ENCODE results near the gene CDH12. TPM values are rescaled to one million over a fixed set of nuclear protein-coding genes. Genes with fewer than 3 reads are reported as not detected.

Gene CDH12
- total and polyA plus RNA-seq, 5 experiments from 2014 or later: not detected

DNA sequence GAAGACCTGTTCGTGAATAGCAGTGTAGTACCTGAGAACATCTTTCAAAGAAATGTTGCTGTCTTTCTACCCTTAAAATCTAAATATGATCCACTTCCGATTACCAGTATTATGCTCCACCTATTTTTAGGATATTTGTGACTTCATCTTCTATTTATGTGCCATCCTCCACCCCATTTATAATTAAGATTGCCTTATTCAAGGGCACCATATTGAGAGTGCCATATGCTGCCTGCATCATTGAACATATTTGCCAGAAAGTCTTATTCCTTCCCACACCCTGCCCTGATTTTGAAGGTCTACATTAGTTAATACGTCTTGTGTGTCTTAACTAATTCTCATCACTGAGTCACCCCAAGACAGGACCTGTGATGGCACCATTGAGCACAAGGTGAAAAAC, 1076.7 kb downstream of the CDH12 start:
- Mint-ChIP-seq H3K36me3 (no peaks in the 10 kb centered on the region), H3K4me1 (no peaks in the 10 kb centered on the region), H3K9me3 (peaks cover 6 to 23% (median 7%) of the 10 kb centered on the region in 9 donors), H3K4me3 (no peak overlapping the region), H3K27me3 (no peaks in the 10 kb centered on the region), H3K27ac (no peak overlapping the region)
- POLR2A ChIA-PET: no interaction called here
- ATAC-seq (no peak), DNase-seq (no peak)

DNA sequence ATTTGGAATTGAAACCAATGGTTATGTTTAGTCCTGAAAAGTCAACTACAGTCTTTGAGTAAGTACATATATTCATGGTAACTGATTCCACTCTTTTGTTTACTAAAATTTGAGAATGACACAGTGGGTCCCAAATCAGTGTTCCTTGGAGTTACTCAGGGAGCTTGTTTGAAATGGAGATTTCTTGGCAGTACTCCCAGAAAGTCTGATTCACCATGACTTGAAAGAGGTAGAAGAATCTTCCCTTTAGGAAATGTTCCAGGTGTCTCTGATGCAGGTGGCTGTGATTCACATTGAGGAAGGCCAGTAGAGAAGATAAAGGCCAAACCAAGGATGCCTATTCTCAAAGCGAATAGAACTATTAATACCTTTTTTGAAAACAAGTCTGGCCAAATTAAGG, 1078.3 kb downstream of the CDH12 start:
- Mint-ChIP-seq H3K4me1 (no peaks in the 10 kb centered on the region), H3K4me3 (no peak overlapping the region), H3K27ac (no peak overlapping the region), H3K27me3 (no peaks in the 10 kb centered on the region), H3K36me3 (no peaks in the 10 kb centered on the region), H3K9me3 (peaks cover 4 to 23% (median 8%) of the 10 kb centered on the region in 9 donors)
- POLR2A ChIA-PET: no interaction called here
- DNase-seq (no peak), ATAC-seq (no peak)

DNA sequence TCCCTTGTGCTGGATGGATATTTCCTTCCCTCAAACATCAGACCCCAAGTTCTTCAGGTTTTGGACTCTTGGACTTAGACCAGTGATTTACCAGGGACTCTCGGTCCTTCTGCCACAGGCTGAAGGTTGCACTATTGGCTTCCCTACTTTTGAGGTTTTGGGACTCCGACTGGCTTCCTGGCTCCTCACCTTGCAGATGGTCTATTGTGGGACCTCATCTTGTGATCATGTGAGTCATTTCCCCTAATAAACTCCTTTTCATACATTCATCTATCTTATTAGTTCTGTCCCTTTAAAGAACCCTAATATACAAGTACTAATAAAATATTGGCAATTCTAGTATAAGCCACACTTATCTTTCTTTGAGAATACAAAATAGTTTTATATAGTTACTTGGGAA, 1078.9 kb downstream of the CDH12 start:
- Mint-ChIP-seq H3K9me3 (peaks cover 4 to 23% (median 9%) of the 10 kb centered on the region in 9 donors), H3K36me3 (no peaks in the 10 kb centered on the region), H3K27ac (no peak overlapping the region), H3K4me3 (no peak overlapping the region), H3K4me1 (no peaks in the 10 kb centered on the region), H3K27me3 (no peaks in the 10 kb centered on the region)
- no peak for DNase-seq
- POLR2A ChIA-PET: no interaction called here
- ATAC-seq: no peak

DNA sequence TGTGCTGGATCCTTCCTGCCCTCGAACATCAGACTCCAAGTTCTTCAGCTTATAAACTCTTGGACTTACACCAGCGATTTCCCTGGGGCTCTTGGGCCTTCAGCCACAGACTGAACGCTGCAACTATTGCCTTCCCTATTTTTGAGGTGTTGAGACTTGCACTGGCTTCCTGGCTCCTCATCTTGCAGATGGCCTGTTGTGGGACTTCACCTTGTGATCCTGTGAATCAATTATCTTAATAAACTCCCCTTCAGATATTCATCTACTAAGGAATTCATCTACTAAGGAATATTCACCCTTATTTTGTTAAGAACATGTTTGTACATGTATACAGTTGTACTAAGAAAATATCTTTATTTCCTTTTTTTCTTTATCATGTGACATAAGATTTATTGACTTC, 1079.7 kb downstream of the CDH12 start:
- ATAC-seq (no peak), DNase-seq (no peak)
- Mint-ChIP-seq H3K27ac (no peak overlapping the region), H3K9me3 (peaks cover 4 to 23% (median 9%) of the 10 kb centered on the region in 9 donors), H3K4me3 (no peak overlapping the region), H3K27me3 (no peaks in the 10 kb centered on the region), H3K4me1 (no peaks in the 10 kb centered on the region), H3K36me3 (no peaks in the 10 kb centered on the region)
- POLR2A ChIA-PET: no interaction called here

DNA sequence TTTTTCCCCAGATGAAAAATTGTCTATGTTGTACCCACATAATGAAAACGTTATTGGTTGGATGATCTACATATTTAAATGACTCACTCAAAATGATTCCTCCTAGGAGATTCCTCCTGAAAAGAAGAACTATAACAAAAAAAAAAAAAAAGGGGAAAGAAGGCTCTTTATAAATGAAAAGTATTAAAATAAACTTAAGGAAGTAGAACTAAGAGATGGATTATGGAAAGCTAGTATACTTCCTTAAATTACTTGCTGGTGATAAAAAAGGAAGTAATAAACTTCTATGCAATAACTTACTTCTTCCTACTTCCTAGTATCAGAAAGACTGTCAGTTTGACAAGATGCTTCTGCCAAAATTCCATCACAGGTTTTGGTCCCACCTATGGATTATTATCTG, 1087.7 kb downstream of the CDH12 start:
- H3K27ac Mint-ChIP-seq: no peak overlapping the region
- ATAC-seq (no peak), DNase-seq (no peak)
- POLR2A ChIA-PET: no interaction called here
- H3K4me1 Mint-ChIP-seq: no peaks in the 10 kb centered on the region
- no peaks in the 10 kb centered on the region for H3K27me3 Mint-ChIP-seq
- H3K9me3 Mint-ChIP-seq: peaks cover 0 to 10% (median 4%) of the 10 kb centered on the region in 9 donors
- H3K4me3 Mint-ChIP-seq: no peak overlapping the region
- no peaks in the 10 kb centered on the region for H3K36me3 Mint-ChIP-seq

DNA sequence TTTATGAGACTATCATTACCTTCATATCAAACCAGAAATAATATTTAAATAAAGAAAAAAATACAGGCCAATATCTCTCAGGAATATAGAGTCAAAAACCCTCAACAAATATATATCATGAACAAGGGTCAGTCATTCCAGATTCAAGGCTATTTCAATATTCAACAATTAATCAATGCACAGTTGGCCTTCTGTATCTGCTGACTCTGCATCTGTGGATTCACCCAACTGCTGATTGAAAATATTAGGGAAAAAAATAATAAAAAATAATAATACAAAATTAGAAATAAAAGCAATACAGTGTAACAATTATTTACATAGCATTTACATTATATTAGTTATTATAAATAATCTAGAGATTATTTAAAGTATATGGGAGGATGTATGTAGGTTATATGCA, 1114.0 kb downstream of the CDH12 start:
- no peak overlapping the region for H3K27ac Mint-ChIP-seq
- peaks cover 1 to 18% (median 5%) of the 10 kb centered on the region in 9 donors for H3K9me3 Mint-ChIP-seq
- ATAC-seq: no peak
- H3K4me1 Mint-ChIP-seq: no peaks in the 10 kb centered on the region
- no peak for DNase-seq
- H3K4me3 Mint-ChIP-seq: no peak overlapping the region
- no peaks in the 10 kb centered on the region for H3K27me3 Mint-ChIP-seq
- no peaks in the 10 kb centered on the region for H3K36me3 Mint-ChIP-seq
- POLR2A ChIA-PET: no interaction called here

DNA sequence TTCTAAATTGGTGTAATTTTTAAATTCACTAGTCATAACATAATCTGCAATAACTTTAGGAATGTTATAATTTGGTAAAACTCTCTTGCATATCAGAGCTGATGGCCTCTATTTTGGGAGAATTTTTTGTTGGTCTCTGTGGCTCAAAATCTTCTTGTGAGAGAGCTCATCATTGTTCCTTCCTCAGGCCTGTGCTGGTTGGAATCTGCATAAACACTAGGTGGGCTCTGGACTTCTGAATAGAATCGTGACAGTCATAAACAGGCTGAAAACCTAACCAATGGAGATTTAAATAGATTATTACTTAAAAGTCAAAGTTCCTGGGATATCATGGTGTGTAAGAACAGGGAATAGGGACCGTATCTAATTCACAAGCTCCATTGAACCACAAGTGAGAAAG, 1129.6 kb downstream of the CDH12 start:
- no peak overlapping the region for H3K27ac Mint-ChIP-seq
- H3K9me3 Mint-ChIP-seq: peaks cover 0 to 12% (median 6%) of the 10 kb centered on the region in 9 donors
- no peaks in the 10 kb centered on the region for H3K36me3 Mint-ChIP-seq
- POLR2A ChIA-PET: no interaction called here
- no peaks in the 10 kb centered on the region for H3K27me3 Mint-ChIP-seq
- no peak overlapping the region for H3K4me3 Mint-ChIP-seq
- DNase-seq (no peak), ATAC-seq (no peak)
- no peaks in the 10 kb centered on the region for H3K4me1 Mint-ChIP-seq

DNA sequence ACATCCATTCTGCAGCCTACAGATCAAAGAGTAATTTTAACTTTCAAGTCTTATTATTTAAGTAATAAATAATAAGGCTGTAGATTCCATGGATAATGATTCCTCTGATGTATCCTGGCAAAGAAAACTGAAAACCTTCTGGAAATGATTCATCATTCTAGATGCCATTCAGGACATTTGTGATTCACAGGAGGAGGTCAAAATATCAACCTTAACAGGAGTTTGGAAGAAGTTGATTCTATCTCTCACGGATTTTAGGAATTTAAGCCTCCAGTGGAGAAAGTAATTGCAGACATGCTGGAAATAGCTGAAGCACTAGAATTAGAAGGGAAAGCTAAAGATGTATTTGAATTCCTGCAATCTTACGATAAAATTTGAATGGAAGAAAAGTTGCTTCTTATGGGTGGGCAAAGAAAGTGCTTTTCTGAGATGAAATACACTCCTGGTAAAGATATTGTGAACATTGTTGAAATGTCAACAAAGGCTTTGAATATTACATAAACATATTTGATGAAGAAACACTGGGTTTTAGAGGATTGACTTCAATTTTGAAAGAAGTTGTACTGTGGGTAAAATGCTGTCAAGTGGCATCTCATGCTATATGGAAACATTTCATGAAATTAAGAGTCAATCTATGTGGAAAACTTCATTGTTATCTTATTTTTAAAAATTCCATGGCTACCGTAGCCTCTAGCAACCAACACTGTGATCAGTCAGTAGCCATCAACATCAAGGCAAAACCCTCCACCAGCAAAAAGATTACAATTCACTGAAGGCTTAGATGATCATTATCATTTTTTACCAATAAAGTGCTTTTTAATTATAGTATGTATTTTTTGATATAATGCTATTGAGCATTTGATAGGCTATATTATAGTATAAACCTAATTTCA, 1141.0 kb downstream of the CDH12 start:
- H3K9me3 Mint-ChIP-seq: peaks cover 0 to 13% (median 5%) of the 10 kb centered on the region in 9 donors
- POLR2A ChIA-PET: no interaction called here
- no peaks in the 10 kb centered on the region for H3K4me1 Mint-ChIP-seq
- H3K27ac Mint-ChIP-seq: no peak overlapping the region
- DNase-seq: peak in 2 of 10 donors; percentile 12 to 31
- H3K27me3 Mint-ChIP-seq: no peaks in the 10 kb centered on the region
- ATAC-seq: peak in 1 of 2 donors; percentile 45
- no peaks in the 10 kb centered on the region for H3K36me3 Mint-ChIP-seq
- H3K4me3 Mint-ChIP-seq: no peak overlapping the region

DNA sequence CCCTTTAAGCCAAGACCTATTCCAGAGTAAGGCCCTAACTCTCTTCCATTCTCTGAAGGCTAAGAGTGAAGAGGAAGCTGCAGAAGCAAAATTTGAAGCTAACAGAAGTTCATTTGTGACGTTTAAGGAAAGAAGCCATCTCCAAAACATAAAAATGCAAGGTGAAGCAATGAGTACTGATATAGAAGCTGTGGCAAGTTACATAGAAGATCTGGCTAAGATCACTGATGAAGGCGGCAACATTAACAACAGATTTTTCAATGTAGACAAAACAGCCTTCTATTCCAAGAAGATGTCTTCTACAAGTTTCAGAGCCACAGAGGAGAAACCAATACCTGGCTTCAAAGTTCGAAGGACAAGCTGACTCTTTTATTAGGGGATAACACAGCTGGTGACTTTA, 1143.4 kb downstream of the CDH12 start:
- Mint-ChIP-seq H3K4me3 (no peak overlapping the region), H3K27ac (no peak overlapping the region), H3K9me3 (peaks cover 0 to 4% (median 0%) of the 10 kb centered on the region in 9 donors), H3K27me3 (no peaks in the 10 kb centered on the region), H3K4me1 (no peaks in the 10 kb centered on the region), H3K36me3 (no peaks in the 10 kb centered on the region)
- DNase-seq (peak in 2 of 10 donors; percentile 1 to 19), ATAC-seq (no peak)
- POLR2A ChIA-PET: no interaction called here

DNA sequence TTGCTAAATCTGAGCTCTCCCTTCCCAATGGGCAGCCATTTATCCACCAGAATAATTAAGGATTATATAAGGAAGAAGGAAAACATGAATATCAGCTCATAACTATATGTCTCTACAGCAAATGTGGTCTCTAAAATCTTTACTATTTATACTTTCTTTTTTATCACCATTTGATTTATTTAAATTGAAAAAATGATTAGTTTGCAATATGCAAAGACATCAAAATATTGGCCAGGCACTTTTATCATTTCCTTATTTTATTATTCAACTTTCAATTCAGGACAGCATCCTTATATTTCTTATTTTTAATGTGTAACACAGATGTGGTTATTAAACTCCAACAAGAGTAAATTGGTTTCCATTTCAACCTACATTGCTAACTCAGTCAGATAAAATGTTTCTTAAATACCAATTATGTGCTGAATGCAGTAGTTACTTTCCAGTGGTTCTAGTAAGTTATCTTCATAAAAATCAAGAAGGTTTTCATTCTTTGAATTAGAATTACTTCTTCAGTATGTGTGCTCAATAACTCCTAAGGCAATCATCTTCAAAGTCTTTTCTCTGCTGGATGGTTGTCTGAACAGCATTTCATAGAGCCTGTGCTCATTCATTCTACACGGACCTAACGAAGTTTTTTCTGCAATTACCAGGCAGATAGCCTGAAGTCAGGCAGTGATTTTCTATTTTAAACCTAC, 1148.0 kb downstream of the CDH12 start:
- Mint-ChIP-seq H3K36me3 (no peaks in the 10 kb centered on the region), H3K27me3 (no peaks in the 10 kb centered on the region), H3K27ac (no peak overlapping the region), H3K4me1 (no peaks in the 10 kb centered on the region), H3K9me3 (peaks cover 0 to 10% (median 4%) of the 10 kb centered on the region in 9 donors), H3K4me3 (no peak overlapping the region)
- ATAC-seq (no peak), DNase-seq (no peak)
- POLR2A ChIA-PET: no interaction called here

DNA sequence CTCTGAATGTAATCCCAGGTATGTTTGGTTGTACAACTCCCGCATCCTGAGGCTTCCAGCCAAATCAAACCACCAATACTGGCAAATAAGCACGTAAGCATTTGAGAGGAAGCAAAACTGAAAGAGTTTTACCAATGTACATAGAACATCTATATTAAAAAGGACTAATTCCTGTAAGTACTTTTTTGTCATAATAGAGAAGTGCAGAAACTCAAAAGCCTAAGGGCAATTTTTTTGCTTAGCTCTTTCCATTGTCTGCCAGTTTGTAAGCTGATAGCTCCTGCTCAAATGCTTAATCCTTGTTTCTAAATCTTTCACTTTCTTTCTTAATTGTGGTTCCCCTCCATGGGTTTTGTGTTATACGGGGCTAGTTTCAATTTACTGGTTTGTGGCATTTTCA, 1151.8 kb downstream of the CDH12 start:
- H3K4me3 Mint-ChIP-seq: no peak overlapping the region
- no peaks in the 10 kb centered on the region for H3K36me3 Mint-ChIP-seq
- no peaks in the 10 kb centered on the region for H3K4me1 Mint-ChIP-seq
- DNase-seq: no peak
- POLR2A ChIA-PET: no interaction called here
- H3K27ac Mint-ChIP-seq: no peak overlapping the region
- no peaks in the 10 kb centered on the region for H3K27me3 Mint-ChIP-seq
- H3K9me3 Mint-ChIP-seq: peaks cover 0 to 20% (median 6%) of the 10 kb centered on the region in 9 donors
- no peak for ATAC-seq

All from naive thymus-derived CD8-positive, alpha-beta T cell (primary cell).